Measurements from ENCODE around the gene RAPSN.

- TF ChIP-seq GABPA (IDR thresholded peaks at IDR 0.05; ENCODE audit: borderline replicate concordance, insufficient read depth, low read length) = no peak
- TF ChIP-seq MAX (IDR thresholded peaks at IDR 0.05) = no peak
- TF ChIP-seq CTCF (IDR thresholded peaks at IDR 0.05; ENCODE audit: control extremely low read depth in 1 of 3, insufficient read depth in 1 of 3, low read depth in 1 of 3, low read length in 3 of 3) = no peak
- TF ChIP-seq ATF3 (IDR thresholded peaks at IDR 0.05; ENCODE audit: insufficient read depth, low read depth, low read length) = no peak
- TF ChIP-seq SP1 (IDR thresholded peaks at IDR 0.05; ENCODE audit: low read depth, low read length) = no peak
- no peak for TF ChIP-seq SUZ12 (IDR thresholded peaks at IDR 0.05; ENCODE audit: low read length)
- no peak for TF ChIP-seq EZH2 (IDR thresholded peaks at IDR 0.05; ENCODE audit: low read depth, low read length, severe bottlenecking)
- TF ChIP-seq JUN (IDR thresholded peaks at IDR 0.05; ENCODE audit: low read depth, low read length) = no peak
- no peak for TF ChIP-seq RAD21 (IDR thresholded peaks at IDR 0.05 in 1 of 2, conservative IDR thresholded peaks at IDR 0.05 in 1 of 2; ENCODE audit: low read depth in 2 of 2, low read length in 2 of 2)
- no peak for TF ChIP-seq POLR2A (IDR thresholded peaks at IDR 0.05; ENCODE audit: control extremely low read depth in 1 of 2, low read depth in 2 of 2, low read length in 2 of 2)
- no peak for TF ChIP-seq BACH1 (IDR thresholded peaks at IDR 0.05; ENCODE audit: low read length)
Observed at GRCh38 chr11:47496808-47497207, 47.9 kb upstream of the RAPSN start.
